ENCODE results near the gene ZFYVE26. TPM values are rescaled to one million over a fixed set of nuclear protein-coding genes. Genes with fewer than 3 reads are reported as not detected.

The ZFYVE26 gene
- total RNA-seq, 1 experiment from 2014 or later: 19.9 TPM

GRCh38 chr14:67765192-67765834 is 51.1 kb downstream of the ZFYVE26 start:
- Histone ChIP-seq H3K27ac (ENCODE audit: insufficient read length, low read depth, low read length) (no peak overlapping the region), H2BK20ac (ENCODE audit: low read depth, low read length, poor library complexity, severe bottlenecking) (no peak overlapping the region), H3K9ac (ENCODE audit: extremely low read depth, insufficient read length, low read length) (no peak overlapping the region), H3K18ac (ENCODE audit: insufficient read length, low read depth, low read length) (no peak overlapping the region), H2AFZ (ENCODE audit: low read length) (no peak overlapping the region), H2BK5ac (ENCODE audit: insufficient read length, low read length) (no peak overlapping the region), H3K9me3 (ENCODE audit: control insufficient read depth, low read depth, low read length) (no peaks in the 10 kb centered on the region), H2BK15ac (ENCODE audit: low read depth, low read length) (no peak overlapping the region), H4K91ac (ENCODE audit: insufficient read length, low read depth, low read length) (no peak overlapping the region), H4K20me1 (ENCODE audit: control insufficient read depth, insufficient read depth, insufficient read length) (no peaks in the 10 kb centered on the region), H3K79me2 (ENCODE audit: insufficient read depth, low read length) (no peaks in the 10 kb centered on the region), H3K4me2 (ENCODE audit: insufficient read depth, insufficient read length, low read length) (no peak overlapping the region), H3T11ph (ENCODE audit: low read length) (no peak overlapping the region), H3K56ac (ENCODE audit: insufficient read length, low read depth, low read length) (no peak overlapping the region), H3K27me3 (ENCODE audit: insufficient read depth, low read length) (no peaks in the 10 kb centered on the region), H2BK120ac (ENCODE audit: low read depth, low read length, poor library complexity, severe bottlenecking) (no peak overlapping the region), H3K79me1 (ENCODE audit: insufficient read depth, low read depth, low read length, poor library complexity, severe bottlenecking) (no peaks in the 10 kb centered on the region), H3K4ac (ENCODE audit: low read depth, low read length) (no peak overlapping the region), H4K5ac (ENCODE audit: insufficient read length, low read depth, low read length) (no peak overlapping the region), H2AK5ac (ENCODE audit: insufficient read length, low read length) (no peak overlapping the region), H3K14ac (ENCODE audit: insufficient read depth, low read length) (no peak overlapping the region), H3K23ac (ENCODE audit: insufficient read length, low read depth, low read length) (no peak overlapping the region), H3K23me2 (ENCODE audit: insufficient read length, low read depth, low read length, poor library complexity, severe bottlenecking) (no peaks in the 10 kb centered on the region), H2BK12ac (ENCODE audit: insufficient read length, low read depth, low read length) (no peak overlapping the region), H3K4me1 (ENCODE audit: insufficient read depth, low read length) (no peaks in the 10 kb centered on the region), H4K8ac (replicated peaks; ENCODE audit: insufficient read length, low read depth, low read length) (no peak overlapping the region)
- DNase-seq: no peak
- no peaks in the 10 kb centered on the region for H3K4me1 Mint-ChIP-seq
- WGBS (ENCODE audit: extremely low coverage, insufficient read length, low lambda C conversion rate): no CpG with 5 or more reads among the region's 5 CpGs
- H3K36me3 Mint-ChIP-seq (ENCODE audit: insufficient read depth in 1 of 3, low read depth in 3 of 3): peaks cover 7 to 66% (median 58%) of the 10 kb centered on the region in 3 experiments; a peak in 6 of 7 replicates
- H3K4me3 Mint-ChIP-seq: no peak overlapping the region
- H3K9me3 Mint-ChIP-seq: no peaks in the 10 kb centered on the region
- H3K27me3 Mint-ChIP-seq (ENCODE audit: low read depth): no peaks in the 10 kb centered on the region
- H3K27ac Mint-ChIP-seq: no peak overlapping the region
- TF ChIP-seq, protein P1, sequence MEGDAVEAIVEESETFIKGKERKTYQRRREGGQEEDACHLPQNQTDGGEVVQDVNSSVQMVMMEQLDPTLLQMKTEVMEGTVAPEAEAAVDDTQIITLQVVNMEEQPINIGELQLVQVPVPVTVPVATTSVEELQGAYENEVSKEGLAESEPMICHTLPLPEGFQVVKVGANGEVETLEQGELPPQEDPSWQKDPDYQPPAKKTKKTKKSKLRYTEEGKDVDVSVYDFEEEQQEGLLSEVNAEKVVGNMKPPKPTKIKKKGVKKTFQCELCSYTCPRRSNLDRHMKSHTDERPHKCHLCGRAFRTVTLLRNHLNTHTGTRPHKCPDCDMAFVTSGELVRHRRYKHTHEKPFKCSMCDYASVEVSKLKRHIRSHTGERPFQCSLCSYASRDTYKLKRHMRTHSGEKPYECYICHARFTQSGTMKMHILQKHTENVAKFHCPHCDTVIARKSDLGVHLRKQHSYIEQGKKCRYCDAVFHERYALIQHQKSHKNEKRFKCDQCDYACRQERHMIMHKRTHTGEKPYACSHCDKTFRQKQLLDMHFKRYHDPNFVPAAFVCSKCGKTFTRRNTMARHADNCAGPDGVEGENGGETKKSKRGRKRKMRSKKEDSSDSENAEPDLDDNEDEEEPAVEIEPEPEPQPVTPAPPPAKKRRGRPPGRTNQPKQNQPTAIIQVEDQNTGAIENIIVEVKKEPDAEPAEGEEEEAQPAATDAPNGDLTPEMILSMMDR (conservative IDR thresholded peaks at IDR 0.05): no peak

Data from H9 (cell line).